Effector memory CD4-positive, alpha-beta T cell (primary cell): ENCODE measurements around the gene STRN3.
A peak's percentile ranks its signal among the peaks of the same experiment; 100 is the strongest.

Experiments used
- DNase-seq, 3 donors: peaks; one replicate each; pipeline ENCODE4 v3.0.0-alpha.2; 2020
- H3K27ac ChIP-seq: 2 replicates; pipeline ENCODE4 v1.7.0; 2013; ENCODE audit warnings: mild to moderate bottlenecking, low read length, moderate library complexity; ENCODE audit not compliant: insufficient read depth, poor library complexity, severe bottlenecking
- H3K27me3 ChIP-seq: replicated peaks from 2 replicates; pipeline ENCODE4 v1.7.0; 2013; ENCODE audit warnings: mild to moderate bottlenecking, low read length; ENCODE audit not compliant: insufficient read depth, control insufficient read depth, poor library complexity, severe bottlenecking
- H3K36me3 ChIP-seq: 2 replicates; pipeline ENCODE4 v1.7.0; 2013; ENCODE audit warnings: mild to moderate bottlenecking, low read length, moderate library complexity; ENCODE audit not compliant: control insufficient read depth, insufficient read depth
- H3K4me1 ChIP-seq: 2 replicates; pipeline ENCODE4 v1.7.0; 2013; ENCODE audit warnings: low read length, mild to moderate bottlenecking; ENCODE audit not compliant: control insufficient read depth, insufficient read depth, poor library complexity, severe bottlenecking
- H3K4me3 ChIP-seq: 2 replicates; pipeline ENCODE4 v1.7.0; 2013; ENCODE audit warnings: low read length, low read depth, mild to moderate bottlenecking; ENCODE audit not compliant: insufficient read depth, poor library complexity, severe bottlenecking
- H3K9me3 ChIP-seq: 2 replicates; pipeline ENCODE4 v1.7.0; 2013; ENCODE audit warnings: mild to moderate bottlenecking, low read length, moderate library complexity; ENCODE audit not compliant: control insufficient read depth

Gene STRN3

DNA sequence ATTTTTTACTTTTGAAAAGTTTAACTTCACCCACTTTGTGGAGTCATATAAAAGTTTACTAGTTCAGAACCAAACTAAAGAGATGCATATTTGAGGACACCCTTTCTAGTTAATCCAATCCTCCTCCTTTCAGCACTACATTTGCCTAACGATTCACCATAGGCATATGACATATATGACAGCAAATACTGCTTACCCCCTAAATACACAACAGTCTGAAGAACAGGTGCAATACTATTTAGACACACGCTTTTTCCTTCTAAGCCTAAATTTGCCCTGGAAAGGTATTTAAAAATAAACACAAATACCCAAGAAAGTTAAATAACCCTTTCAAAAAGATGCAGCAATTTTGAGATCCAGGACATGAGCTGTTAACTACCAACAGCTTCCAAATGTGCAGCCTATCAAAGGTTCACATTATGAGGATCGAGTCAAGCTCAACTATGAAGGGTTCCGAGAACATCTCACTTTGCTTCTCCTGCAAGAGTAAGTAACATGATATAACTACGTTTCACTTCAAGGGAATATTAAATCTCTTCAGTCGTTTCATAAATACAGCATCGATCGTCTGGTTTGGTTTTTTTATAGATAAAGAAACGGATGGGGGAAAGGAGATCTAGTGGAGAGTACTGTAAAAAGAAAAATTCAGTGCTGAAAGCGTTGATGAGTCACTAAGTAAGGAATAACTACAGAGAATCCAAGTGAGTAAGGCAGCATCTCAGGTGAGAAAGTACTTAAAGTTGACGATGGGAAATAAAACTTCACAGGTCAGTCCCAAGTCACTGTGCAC is 1.4 kb downstream of the STRN3 start:
- no peaks in the 10 kb centered on the region for H3K36me3 ChIP-seq
- H3K4me1 ChIP-seq: peaks cover 12% of the 10 kb centered on the region
- peak overlapping the region; percentile 96 for H3K4me3 ChIP-seq
- no peaks in the 10 kb centered on the region for H3K9me3 ChIP-seq
- H3K27ac ChIP-seq: peak overlapping the region; percentile 92
- H3K27me3 ChIP-seq: no peaks in the 10 kb centered on the region
- no peak for DNase-seq

DNA sequence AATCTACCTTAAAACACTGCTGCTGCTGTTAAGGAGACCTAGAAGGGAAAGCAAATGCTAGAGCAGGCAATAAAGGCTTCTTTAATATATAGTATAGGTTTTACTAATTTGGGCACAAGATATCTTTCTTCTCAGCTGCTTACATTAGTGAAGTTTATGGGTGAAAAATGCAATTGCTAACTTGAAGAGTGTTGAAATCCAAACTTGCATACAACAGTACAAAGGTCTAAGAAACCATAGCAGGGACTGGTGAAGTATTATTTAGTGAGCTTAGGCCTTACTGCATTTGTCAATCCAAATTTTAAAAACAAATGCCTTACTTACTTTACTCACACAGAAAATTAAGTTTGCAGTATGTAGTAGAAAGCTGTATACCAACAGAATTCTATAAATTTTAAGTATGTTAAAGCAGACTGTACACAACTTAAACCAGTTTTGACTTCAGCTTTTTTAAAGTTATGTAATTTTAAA is 2.1 kb downstream of the STRN3 start:
- H3K4me3 ChIP-seq: no peak overlapping the region
- H3K27ac ChIP-seq: no peak overlapping the region
- no peak for DNase-seq

DNA sequence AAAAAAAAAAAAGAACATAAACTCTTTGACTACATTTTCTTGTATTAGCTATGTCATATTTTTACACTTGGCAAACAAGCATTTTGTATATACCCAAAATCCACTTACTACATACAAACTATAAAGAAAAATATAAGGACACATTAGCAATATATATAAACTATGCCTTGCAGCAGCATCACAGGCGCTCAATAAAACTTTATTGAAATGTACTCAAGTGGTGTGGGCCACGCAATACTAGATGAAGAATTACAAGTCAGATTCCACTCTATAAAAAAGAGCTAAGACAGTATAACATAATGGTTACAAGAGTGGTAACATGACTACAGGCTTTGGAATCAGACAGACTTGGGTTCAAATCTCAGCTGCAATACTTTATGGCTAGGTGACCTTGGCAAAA is 3.8 kb downstream of the STRN3 start:
- Histone ChIP-seq H3K4me1 (peaks cover 12% of the 10 kb centered on the region), H3K36me3 (no peaks in the 10 kb centered on the region), H3K4me3 (no peak overlapping the region), H3K27me3 (no peaks in the 10 kb centered on the region), H3K27ac (no peak overlapping the region), H3K9me3 (no peaks in the 10 kb centered on the region)
- no peak for DNase-seq

More for the DNA sequence above, 2.1 kb downstream of the STRN3 start:
- no peaks in the 10 kb centered on the region for H3K27me3 ChIP-seq
- no peaks in the 10 kb centered on the region for H3K9me3 ChIP-seq
- H3K4me1 ChIP-seq: peaks cover 12% of the 10 kb centered on the region
- H3K36me3 ChIP-seq: no peaks in the 10 kb centered on the region

DNA sequence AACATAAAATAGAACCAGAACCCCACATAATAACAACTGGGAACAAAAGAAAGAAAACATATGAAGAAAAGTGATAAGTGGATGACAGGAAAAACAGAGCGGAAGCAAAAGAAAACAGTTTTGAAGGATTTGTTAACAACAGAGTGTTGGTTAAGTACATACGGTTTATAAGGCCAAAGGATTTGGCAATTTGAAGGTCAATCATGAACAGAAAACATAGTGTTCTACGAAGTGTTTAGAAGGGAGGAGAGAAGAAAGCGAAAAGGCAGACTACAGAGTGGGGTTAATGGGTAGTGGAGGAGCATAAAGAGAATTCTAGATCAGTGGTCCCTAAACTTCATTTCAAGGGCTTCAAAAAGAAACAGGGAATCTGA is 4.6 kb downstream of the STRN3 start:
- no peaks in the 10 kb centered on the region for H3K9me3 ChIP-seq
- no peak overlapping the region for H3K27ac ChIP-seq
- no peak overlapping the region for H3K4me3 ChIP-seq
- peaks cover 5% of the 10 kb centered on the region for H3K4me1 ChIP-seq
- H3K36me3 ChIP-seq: no peaks in the 10 kb centered on the region
- no peak for DNase-seq
- no peaks in the 10 kb centered on the region for H3K27me3 ChIP-seq

DNA sequence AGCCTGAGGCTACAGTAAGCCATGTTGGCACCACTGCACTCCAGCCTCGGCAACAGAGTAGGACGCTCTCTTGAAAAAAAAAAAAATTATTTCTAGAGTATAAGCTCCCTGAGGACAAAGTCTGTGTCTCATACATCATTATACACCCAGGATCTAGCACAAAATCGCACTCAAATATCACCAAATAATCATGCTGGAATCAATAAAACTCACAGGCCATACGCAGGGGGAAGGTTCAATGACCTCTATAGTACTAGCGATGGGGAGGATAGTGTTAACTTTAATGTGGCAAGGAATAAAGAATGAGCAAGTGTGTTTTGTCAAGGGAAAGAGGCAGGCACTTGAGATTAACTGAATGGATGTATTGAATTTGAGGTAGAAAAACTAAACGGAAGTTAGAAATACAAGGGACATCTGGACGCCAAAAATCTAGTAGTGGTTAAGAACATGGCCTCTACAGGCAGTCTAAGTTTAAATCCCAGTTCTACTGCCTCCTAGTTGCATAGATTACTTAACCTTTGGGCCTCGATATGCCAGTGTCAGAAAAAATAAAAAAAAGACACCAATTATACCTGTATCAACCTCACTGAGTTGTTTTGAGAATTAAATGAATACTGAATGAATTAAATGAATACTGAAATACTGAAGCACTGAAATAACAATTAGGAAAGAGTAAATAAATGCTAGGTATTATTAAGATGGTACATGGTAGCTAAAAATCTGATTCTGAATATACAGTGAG is 5.2 kb downstream of the STRN3 start:
- H3K27me3 ChIP-seq: no peaks in the 10 kb centered on the region
- H3K4me1 ChIP-seq: peaks cover 5% of the 10 kb centered on the region
- H3K4me3 ChIP-seq: no peak overlapping the region
- H3K27ac ChIP-seq: no peak overlapping the region
- H3K36me3 ChIP-seq: no peaks in the 10 kb centered on the region
- no peak for DNase-seq
- no peaks in the 10 kb centered on the region for H3K9me3 ChIP-seq

DNA sequence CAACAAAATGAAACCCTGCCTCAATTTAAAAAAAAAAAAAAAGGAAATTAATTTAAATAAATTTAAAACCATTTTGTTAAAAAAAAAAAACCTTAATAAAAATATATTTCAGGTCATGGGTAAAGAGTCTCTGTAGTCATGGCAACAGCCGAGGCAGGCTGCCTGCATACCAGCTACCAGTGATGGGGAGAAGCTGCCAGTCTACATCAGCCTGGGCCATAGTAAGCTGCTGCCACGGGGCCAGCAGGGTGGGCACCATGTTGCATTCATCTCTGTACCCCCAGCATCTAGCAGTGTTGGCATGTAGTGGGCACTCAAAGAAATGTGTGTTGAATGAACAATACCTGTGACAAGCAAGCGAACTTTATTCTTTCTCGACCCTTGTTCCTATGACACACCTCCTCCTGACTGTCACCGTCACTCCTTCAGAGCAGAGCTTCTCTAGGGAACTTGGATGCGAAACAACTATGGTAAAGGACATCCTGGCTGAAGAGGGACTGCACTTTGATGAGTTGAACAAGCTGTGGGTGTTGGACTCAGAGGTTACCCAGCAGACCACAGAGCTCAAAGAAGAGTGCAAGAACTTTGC is 8.0 kb downstream of the STRN3 start:
- H3K36me3 ChIP-seq: peaks cover under 1% of the 10 kb centered on the region
- no peaks in the 10 kb centered on the region for H3K4me1 ChIP-seq
- H3K4me3 ChIP-seq: no peak overlapping the region
- no peak for DNase-seq
- H3K9me3 ChIP-seq: no peaks in the 10 kb centered on the region
- H3K27ac ChIP-seq: no peak overlapping the region
- H3K27me3 ChIP-seq: no peaks in the 10 kb centered on the region

DNA sequence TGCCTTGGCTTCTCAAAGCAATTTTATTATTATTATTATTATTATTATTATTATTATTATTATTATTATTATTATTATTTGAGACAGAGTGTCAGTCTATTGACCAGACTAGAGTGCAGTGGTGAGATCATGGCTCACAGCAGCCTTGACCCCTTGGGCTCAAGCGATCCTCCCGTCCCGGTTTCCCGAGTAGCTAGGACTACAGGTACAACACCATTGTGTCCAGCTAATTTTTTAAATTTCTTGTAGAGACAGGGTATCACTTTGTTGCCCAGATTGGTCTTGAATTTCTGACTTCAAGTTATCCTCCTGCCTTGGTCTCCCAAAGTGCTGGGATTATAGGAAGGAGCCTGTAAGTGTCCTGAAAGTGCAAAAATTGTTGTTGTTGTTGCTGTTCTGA is 12.3 kb downstream of the STRN3 start:
- Histone ChIP-seq H3K4me3 (no peak overlapping the region), H3K9me3 (no peaks in the 10 kb centered on the region), H3K4me1 (no peaks in the 10 kb centered on the region), H3K27me3 (no peaks in the 10 kb centered on the region), H3K27ac (no peak overlapping the region), H3K36me3 (peaks cover 4% of the 10 kb centered on the region)
- no peak for DNase-seq

DNA sequence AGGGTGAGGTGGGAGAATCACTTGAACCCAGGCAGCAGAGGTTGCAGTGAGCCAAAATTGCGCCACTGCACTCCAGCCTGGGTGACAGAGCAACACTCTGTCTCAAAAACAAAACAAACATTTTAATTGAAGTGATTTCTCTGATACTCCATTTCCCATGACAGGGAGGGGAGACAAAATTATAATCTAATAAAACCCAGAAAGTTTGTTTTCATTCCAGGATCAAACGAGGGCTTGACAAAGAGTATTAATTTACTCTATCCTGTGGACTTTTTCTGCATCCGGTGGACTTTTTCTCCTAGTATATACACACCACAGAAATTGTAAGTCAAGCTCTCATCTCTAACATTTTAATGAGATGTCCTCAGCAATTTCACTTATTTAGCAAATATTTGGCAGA is 15.2 kb downstream of the STRN3 start:
- no peaks in the 10 kb centered on the region for H3K27me3 ChIP-seq
- no peaks in the 10 kb centered on the region for H3K4me1 ChIP-seq
- no peak overlapping the region for H3K4me3 ChIP-seq
- H3K9me3 ChIP-seq: no peaks in the 10 kb centered on the region
- no peak overlapping the region for H3K27ac ChIP-seq
- DNase-seq: no peak
- peaks cover 4% of the 10 kb centered on the region for H3K36me3 ChIP-seq

DNA sequence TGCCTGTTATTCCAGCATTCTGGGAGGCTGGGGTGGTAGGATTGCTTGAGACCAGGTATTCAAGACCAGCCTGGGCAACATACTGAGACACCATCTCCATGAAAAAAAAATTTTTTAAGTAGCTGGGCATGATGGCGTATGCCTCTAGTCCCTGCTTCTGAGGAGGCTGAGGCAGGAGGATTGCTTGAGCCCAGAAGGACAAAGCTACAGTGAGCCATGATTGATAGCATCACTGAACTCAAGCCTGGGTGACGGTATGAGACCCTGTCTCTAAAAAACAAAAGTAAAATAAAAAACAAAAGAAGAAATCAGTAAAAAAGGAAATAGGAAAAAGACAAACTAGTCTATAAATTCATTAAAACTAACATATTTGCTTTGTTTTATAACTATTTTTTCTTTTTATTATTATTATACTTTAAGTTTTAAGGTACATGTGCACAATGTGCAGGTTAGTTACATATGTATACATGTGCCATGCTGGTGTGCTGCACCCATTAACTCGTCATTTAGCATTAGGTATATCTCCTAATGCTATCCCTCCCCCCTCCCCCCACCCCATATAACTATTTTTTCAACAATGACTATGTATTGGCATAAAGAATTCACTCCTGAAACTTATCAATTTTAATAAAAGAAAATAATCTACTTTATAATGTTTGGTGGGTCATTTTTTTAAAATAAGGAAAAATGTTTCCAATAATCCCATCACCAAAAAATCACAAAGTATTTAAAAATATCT is 16.2 kb downstream of the STRN3 start:
- no peaks in the 10 kb centered on the region for H3K9me3 ChIP-seq
- H3K27ac ChIP-seq: no peak overlapping the region
- peaks cover 4% of the 10 kb centered on the region for H3K36me3 ChIP-seq
- no peaks in the 10 kb centered on the region for H3K4me1 ChIP-seq
- H3K27me3 ChIP-seq: no peaks in the 10 kb centered on the region
- no peak overlapping the region for H3K4me3 ChIP-seq
- no peak for DNase-seq
